SK-N-MC (cell line): Measurements from ENCODE around the gene CCDC88B.

Experiments used
- DNase-seq: peaks from one replicate; pipeline ENCODE4 v3.0.0-alpha.2; 2011; ENCODE audit warnings: low read depth, low spot score
- H3K27ac ChIP-seq: fragments of 200-600 bp; sonication (generic); 2 replicates; pipeline ENCODE4 v1.5.1; 2016; ENCODE audit warnings: mixed run types
- H3K36me3 ChIP-seq: fragments of 200-600 bp; sonication (generic); 2 replicates; pipeline ENCODE4 v1.6.1; 2017; ENCODE audit warnings: antibody characterized with exemption, low read length, mixed read lengths; ENCODE audit not compliant: insufficient read depth
- H3K4me3 ChIP-seq: fragments of 200-600 bp; sonication (generic); 2 replicates; pipeline ENCODE4 v1.5.1; 2016
- H3K9ac ChIP-seq: fragments of 200-600 bp; sonication (generic); 2 replicates; pipeline ENCODE4 v1.8.0; 2017; ENCODE audit warnings: mixed run types, mixed read lengths; ENCODE audit not compliant: insufficient read length
- H3K9me3 ChIP-seq: fragments of 200-600 bp; sonication (generic); 2 replicates; pipeline ENCODE4 v1.6.1; 2017; ENCODE audit warnings: low read depth, mild to moderate bottlenecking, antibody characterized with exemption, low read length, moderate library complexity, mixed read lengths
- EZH2 ChIP-seq: fragments of 200-600 bp; sonication (generic); IDR thresholded peaks from one replicate; pipeline ENCODE4 v1.6.1; 2017; ENCODE audit warnings: antibody characterized with exemption
- FOXP2 ChIP-seq: optimal IDR thresholded peaks from 2 replicates; pipeline ENCODE3; 2011; ENCODE audit warnings: mild to moderate bottlenecking, moderate library complexity; ENCODE audit not compliant: insufficient read depth; ENCODE audit errors: extremely low read length, control extremely low read depth
- POLR2AphosphoS5 ChIP-seq: IDR thresholded peaks from 2 replicates; pipeline ENCODE4 v1.6.1; 2012; ENCODE audit warnings: mild to moderate bottlenecking, low read depth, low read length, borderline replicate concordance

The CCDC88B gene

DNA sequence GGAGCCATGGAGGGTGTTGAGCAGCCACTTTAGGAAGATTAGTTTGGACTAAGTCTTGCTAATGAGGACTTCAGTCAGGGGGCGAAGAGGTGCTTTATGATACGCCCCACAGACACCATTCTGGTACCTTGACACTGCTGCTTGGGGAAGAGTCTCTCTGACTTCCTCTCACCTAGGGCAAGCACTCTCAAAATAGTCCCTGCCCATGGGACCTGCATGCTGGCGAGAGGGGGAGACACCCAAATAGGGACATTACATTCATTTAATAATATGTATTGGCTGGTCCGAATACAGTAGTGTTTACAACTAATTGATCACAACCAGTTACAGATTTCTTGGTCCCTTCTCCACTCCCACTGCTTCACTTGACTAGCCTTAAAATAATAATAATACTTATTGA lies 44.2 kb upstream of the CCDC88B start:
- DNase-seq = no peak
- TF ChIP-seq EZH2 = no peak
- TF ChIP-seq POLR2AphosphoS5 = no peak
- TF ChIP-seq FOXP2 = no peak
- Histone ChIP-seq H3K9ac (no peak overlapping the region), H3K9me3 (no peaks in the 10 kb centered on the region), H3K27ac (no peak overlapping the region), H3K4me3 (no peak overlapping the region), H3K36me3 (no peaks in the 10 kb centered on the region)

DNA sequence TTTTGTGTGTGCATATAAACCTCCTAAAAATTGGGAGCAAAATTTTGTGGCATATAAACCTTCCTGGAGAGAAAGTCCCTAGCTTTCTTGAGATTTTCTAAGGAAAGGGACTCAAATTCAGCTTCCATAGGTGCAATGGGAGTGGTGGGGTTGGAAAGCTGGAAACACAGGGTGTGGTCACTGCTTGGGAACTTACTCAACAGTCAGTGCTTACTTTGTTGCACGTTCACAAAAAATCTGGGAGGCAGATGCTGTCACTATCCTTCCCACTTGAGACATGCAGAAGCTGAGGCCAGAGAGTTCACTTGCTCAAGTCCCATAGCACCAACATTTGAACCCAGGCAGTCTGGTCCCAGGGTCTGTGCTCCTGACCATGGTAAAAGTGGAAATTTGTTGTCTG lies 43.8 kb upstream of the CCDC88B start:
- H3K36me3 ChIP-seq = no peaks in the 10 kb centered on the region
- no peak overlapping the region for H3K4me3 ChIP-seq
- H3K27ac ChIP-seq = no peak overlapping the region
- H3K9ac ChIP-seq = no peak overlapping the region
- H3K9me3 ChIP-seq = no peaks in the 10 kb centered on the region
- TF ChIP-seq POLR2AphosphoS5 (no peak), FOXP2 (no peak), EZH2 (no peak)
- DNase-seq = no peak

DNA sequence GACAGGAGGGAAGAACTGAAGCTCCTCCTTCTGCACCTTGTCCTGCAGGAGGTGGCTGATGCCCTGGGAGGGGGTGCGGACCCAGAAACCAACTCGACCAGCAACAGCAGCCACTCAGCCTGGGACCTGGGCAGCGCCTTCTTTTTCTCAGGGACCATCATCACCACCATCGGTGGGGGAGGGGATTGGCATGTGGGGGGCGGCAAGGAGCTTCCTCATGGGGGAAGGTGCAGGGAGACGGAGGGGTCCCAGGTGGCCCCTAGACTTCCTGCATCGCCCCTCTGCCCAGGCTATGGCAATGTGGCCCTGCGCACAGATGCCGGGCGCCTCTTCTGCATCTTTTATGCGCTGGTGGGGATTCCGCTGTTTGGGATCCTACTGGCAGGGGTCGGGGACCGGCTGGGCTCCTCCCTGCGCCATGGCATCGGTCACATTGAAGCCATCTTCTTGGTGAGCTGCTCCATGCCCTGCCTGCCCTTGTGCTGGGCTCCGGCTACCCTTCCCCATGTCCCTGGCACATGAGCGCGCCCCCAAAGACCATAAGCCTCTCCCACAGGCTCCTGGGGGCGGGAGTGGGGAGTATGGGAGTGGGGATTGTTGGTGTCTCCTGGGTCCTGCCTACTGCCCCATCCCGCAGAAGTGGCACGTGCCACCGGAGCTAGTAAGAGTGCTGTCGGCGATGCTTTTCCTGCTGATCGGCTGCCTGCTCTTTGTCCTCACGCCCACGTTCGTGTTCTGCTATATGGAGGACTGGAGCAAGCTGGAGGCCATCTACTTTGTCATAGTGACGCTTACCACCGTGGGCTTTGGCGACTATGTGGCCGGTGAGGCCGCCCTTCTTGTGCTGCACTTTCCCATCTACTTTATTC lies 42.9 kb upstream of the CCDC88B start:
- no peak overlapping the region for H3K27ac ChIP-seq
- no peak overlapping the region for H3K9ac ChIP-seq
- H3K9me3 ChIP-seq = no peaks in the 10 kb centered on the region
- no peaks in the 10 kb centered on the region for H3K36me3 ChIP-seq
- TF ChIP-seq POLR2AphosphoS5 (no peak), FOXP2 (no peak), EZH2 (no peak)
- no peak for DNase-seq
- H3K4me3 ChIP-seq = no peak overlapping the region

DNA sequence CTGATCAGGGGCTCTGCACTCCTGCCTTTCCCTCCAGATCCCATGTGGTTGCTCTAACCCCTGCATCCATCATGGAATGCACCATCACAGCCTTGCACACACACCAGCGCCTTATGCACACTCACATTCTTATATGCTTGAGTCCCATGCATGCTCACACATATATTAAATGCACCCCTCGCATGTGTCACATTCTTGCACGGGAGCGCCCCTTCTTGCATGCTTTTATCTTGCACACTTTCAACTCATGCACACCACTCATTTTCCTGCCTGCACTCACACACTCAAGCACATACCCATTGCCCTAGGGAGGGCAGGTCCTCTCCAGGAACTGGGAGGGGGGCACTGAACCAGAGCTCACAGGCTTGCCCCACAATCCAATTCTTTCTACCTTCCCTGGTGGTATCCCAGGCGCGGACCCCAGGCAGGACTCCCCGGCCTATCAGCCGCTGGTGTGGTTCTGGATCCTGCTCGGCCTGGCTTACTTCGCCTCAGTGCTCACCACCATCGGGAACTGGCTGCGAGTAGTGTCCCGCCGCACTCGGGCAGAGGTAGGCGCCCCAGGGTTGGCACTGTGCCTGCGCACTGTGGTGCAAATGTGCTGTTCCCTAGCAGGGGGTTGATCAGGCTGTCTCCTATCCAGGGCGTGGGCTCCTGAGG lies 42.2 kb upstream of the CCDC88B start:
- no peak overlapping the region for H3K4me3 ChIP-seq
- no peak overlapping the region for H3K9ac ChIP-seq
- DNase-seq = no peak
- H3K27ac ChIP-seq = no peak overlapping the region
- no peaks in the 10 kb centered on the region for H3K36me3 ChIP-seq
- TF ChIP-seq EZH2 (no peak), POLR2AphosphoS5 (no peak), FOXP2 (peak; percentile 88)
- H3K9me3 ChIP-seq = no peaks in the 10 kb centered on the region

DNA sequence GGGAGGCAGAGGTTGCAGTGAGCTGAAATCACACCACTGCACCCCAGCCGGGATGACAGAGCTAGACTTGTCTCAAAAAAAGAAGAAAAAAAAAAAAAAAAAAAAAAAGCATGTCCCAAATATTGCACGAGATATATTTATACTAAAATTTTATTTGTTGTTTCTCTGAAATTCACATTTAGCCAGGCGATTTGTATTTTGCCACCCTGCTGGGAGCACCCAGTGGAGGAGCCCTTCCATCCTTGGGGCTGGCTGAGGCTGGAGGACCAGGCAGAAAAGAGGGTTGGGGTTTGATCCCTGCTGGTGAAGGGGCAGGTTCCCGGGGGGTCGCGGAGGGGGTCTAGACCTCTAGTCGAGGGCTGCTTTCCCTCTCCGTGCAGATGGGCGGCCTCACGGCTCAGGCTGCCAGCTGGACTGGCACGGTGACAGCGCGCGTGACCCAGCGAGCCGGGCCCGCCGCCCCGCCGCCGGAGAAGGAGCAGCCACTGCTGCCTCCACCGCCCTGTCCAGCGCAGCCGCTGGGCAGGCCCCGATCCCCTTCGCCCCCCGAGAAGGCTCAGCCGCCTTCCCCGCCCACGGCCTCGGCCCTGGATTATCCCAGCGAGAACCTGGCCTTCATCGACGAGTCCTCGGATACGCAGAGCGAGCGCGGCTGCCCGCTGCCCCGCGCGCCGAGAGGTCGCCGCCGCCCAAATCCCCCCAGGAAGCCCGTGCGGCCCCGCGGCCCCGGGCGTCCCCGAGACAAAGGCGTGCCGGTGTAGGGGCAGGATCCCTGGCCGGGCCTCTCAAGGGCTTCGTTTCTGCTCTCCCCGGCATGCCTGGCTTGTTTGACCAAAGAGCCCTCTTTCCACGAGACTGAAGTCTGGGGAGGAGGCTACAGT lies 40.8 kb upstream of the CCDC88B start:
- TF ChIP-seq EZH2 = no peak
- no peak for TF ChIP-seq FOXP2
- no peak for TF ChIP-seq POLR2AphosphoS5
- Histone ChIP-seq H3K9me3 (no peaks in the 10 kb centered on the region), H3K4me3 (no peak overlapping the region), H3K27ac (no peak overlapping the region), H3K9ac (no peak overlapping the region), H3K36me3 (no peaks in the 10 kb centered on the region)
- DNase-seq = no peak

DNA sequence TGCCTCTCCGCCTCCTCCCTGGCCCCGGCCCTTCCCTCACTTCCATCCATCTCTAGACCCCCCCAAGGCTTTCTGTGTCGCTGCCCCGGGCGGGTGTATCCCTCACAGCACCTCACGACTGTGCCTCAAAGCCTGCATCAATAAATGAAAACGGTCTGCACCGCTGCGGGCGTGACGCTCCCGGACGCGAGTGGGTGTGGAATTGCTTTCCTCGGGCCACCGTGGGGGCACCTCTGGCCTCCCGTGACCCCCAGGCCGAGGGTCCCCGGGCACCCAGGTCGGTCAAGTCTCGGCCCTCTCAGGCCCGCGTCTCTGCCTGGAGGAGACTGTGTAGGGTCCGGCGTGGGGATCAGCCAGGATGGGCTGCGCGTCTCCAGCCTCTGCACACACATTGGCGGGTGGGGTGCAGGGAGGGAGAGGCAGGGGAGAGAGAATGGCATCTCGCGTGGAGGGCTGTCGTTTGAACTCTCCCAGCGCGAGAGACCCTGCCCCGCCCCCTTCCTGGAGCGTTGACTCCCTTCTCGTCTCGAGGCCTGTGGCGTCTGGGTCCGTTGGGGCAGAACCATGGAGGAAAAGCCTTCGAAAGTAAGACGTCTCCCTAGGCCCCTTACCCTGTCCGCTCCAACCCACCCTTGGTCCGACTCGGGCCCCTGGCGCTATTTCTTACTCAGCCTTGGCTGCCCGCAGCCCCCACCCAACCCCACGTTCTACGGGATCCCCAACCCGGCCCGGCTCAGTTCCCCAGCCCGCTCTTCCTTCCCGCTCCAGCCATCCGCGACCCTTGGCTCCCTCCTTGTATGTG lies 40.0 kb upstream of the CCDC88B start, which contains the start of gene CATSPERZ:
TSS of gene CATSPERZ (plus strand) at position 512 of the 802 bp plus-strand sequence. CDS start at position 565, 53 bp downstream.
- DNase-seq = no peak

DNA sequence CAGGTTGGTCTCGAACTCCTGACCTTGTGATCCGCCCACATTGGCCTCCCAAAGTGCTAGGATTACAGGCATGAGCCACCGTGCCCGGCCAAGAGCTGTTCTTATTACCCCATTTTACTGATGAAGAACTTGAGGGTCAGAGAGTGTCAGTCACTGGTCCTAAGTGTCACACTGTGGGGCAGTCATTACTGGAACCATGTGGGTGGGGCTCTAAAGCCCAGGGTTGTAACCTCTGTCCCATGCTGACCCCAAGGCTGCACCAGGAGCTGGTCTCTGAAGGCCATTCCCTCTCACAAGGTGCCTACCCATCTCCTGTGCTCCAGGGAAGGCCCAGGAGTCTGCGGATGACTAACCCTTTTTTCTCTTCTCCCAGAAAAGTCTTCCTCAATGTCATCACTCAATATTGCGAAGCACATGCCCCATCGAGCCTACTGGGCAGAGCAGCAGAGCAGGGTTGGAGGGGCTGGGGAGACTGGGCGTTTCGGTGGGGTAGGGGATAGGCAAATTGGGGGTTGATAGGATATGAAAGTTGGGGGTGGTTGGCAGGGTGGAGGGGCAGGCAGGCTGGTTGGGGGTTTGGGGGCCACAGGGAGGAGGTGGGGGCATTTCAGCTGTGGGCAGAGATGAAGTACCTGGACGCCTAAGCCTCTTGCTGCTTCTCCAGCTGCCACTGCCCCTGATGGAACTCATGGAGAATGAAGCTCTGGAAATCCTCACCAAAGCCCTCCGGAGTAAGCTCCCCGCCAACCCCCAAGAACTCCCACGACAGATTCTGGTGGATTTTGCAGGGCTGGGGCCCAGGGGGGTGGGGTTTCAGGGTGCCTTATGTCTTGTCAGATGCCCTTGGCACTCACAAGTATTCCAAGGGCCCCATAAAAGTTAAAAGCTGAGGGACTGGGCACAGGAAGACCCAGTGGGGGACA lies 36.6 kb upstream of the CCDC88B start:
- TF ChIP-seq EZH2 = no peak
- no peak for TF ChIP-seq FOXP2
- TF ChIP-seq POLR2AphosphoS5 = no peak
- H3K9me3 ChIP-seq = no peaks in the 10 kb centered on the region
- H3K27ac ChIP-seq = no peak overlapping the region

More for the DNA sequence above, 40.0 kb upstream of the CCDC88B start, which contains the start of gene CATSPERZ:
- H3K4me3 ChIP-seq = peak within 1 kb of the TSS; percentile 60
- H3K9me3 ChIP-seq = no peaks in the 10 kb centered on the region
- no peak for TF ChIP-seq POLR2AphosphoS5
- no peak within 1 kb of the TSS for H3K9ac ChIP-seq
- H3K36me3 ChIP-seq = no peaks in the 10 kb centered on the region
- H3K27ac ChIP-seq = no peak within 1 kb of the TSS

More for the DNA sequence above, 36.6 kb upstream of the CCDC88B start:
- no peak overlapping the region for H3K4me3 ChIP-seq
- no peak overlapping the region for H3K9ac ChIP-seq
- DNase-seq = no peak
- no peaks in the 10 kb centered on the region for H3K36me3 ChIP-seq
